Measurements from ENCODE around the gene BCAM.

DNA sequence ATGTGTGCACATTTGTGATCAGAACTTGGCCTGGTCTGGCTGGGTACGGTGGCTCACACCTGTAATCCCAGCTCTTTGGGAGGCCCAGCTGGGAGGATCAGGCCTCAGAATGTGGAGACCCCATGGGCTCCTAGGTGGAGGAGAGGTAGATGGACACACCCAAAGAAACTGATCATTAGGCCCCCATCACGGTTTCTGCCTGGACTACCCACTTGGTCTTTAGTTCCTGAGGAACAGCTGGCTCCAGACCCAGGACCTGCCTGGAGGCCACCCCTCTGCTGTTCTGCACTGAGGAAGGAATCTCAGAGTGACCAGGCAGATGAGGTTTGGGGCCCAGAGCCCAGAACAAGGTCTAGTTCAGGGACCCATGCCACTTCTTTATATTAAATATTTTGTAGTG, 29.8 kb upstream of the BCAM start:
- TF ChIP-seq, protein P1, sequence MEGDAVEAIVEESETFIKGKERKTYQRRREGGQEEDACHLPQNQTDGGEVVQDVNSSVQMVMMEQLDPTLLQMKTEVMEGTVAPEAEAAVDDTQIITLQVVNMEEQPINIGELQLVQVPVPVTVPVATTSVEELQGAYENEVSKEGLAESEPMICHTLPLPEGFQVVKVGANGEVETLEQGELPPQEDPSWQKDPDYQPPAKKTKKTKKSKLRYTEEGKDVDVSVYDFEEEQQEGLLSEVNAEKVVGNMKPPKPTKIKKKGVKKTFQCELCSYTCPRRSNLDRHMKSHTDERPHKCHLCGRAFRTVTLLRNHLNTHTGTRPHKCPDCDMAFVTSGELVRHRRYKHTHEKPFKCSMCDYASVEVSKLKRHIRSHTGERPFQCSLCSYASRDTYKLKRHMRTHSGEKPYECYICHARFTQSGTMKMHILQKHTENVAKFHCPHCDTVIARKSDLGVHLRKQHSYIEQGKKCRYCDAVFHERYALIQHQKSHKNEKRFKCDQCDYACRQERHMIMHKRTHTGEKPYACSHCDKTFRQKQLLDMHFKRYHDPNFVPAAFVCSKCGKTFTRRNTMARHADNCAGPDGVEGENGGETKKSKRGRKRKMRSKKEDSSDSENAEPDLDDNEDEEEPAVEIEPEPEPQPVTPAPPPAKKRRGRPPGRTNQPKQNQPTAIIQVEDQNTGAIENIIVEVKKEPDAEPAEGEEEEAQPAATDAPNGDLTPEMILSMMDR (conservative IDR thresholded peaks at IDR 0.05; ENCODE audit: low read depth, low read length) = no peak
- no peak for TF ChIP-seq EZH2 (IDR thresholded peaks at IDR 0.05; ENCODE audit: low read length, unreplicated experiment)
- TF ChIP-seq EZH2phosphoT487 (IDR thresholded peaks at IDR 0.05; ENCODE audit: borderline replicate concordance, low read length) = no peak
